ENCODE results near the gene NPIPB6.

The NPIPB6 gene

DNA sequence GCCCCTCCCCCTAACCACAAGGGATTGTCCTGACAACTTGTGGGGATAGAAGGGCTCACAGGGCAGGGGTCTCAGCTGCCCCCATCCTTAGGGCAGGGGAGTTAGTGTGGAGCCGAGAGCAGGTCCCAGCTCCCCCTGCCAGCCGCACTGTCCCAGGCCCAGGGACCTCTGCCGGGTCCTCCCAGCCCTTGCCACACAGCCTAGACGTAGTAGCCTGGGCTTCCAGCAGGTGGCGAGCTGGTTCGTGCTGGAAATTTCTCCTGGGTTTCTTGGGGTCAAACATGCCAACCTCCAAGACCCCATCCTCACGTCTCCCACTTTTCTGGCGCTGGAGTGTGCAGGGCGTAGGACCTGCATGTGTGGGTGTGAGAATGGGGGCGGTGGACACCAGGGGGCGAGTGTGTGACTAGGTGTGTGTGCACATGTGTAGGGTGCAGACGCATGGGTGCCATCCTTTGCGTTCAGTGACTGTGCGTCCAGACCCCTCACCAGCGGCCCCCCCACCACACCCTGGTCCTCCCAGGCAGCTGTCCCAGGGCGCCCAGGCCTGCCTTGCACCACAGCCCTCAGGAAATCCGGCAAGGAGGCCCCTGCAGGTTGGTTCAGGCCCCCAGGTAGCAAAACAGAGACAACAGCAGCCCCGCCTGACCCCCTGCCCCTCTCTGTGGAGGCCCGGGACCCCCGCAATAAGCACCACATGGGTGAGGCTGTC lies 41.5 kb downstream of the NPIPB6 start:
- DNase-seq: no peak

DNA sequence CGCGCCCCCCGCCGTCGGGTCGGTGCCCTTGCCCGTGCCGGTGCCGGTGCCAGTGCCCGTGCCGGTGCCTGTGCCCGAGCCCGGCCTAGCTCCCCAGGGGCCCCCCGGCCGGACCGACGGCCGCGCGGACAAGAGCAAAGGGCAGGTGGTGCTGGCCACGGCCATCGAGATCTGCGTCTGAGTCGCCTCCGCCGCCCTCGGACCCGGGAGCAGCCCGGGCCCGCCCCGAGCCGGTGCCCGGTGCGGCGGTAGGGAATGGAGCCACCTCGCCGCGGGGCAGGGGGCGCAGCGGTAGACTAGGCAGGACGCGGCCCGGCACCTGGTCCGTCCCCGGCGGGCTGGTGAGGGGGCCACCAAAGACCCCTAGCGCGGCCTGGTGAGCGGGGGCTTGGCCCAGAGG lies 42.6 kb downstream of the NPIPB6 start:
- DNase-seq: no peak

DNA sequence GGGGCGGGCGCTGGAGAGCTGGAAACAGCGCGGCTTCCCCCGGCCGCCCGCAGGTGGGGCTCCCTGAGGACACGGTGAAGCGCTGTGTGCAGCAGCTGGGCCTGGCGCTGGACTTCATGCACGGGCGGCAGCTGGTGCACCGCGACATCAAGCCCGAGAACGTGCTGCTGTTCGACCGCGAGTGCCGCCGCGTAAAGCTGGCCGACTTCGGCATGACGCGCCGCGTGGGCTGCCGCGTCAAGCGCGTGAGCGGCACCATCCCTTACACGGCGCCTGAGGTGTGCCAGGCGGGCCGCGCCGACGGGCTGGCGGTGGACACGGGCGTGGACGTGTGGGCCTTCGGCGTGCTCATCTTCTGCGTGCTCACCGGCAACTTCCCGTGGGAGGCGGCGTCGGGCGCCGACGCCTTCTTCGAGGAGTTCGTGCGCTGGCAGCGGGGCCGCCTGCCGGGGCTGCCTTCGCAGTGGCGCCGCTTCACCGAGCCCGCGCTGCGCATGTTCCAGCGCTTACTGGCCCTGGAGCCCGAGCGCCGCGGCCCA lies 43.2 kb downstream of the NPIPB6 start:
- DNase-seq: no peak

DNA sequence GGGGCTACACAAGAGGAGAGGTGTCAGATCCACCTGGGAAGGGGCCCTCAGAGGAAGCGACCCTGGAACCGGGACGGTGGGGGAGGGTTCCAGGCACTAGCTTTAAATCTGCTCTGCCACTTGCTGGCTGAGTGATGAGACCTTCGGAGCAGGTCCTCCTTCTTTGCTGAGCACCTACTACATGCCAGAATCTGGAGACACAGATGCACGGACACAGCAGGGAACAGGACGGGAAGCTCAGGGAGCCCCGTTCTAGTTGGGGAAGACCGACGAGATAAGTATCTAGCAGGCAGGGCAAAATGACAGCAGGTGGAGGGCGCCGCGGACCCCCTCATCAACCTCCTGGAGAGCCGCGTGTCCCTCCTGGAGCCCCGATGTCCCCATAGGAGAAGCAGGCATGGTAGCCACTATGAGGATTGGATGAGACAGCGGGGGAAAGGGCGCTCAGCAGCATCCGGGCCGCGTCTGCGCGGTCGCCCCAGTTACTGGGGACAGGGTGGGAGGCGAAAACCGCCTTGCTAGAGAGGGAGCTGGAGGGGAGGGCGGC lies 43.8 kb downstream of the NPIPB6 start:
- DNase-seq: no peak

- no peak for DNase-seq
Measured at GRCh38 chr16:28318042-28318744, 45.1 kb downstream of the NPIPB6 start.

GRCh38 chr16:28317040-28317880 lies 46.0 kb downstream of the NPIPB6 start:
- DNase-seq: peak in 1 of 2 experiments; percentile 33

DNA sequence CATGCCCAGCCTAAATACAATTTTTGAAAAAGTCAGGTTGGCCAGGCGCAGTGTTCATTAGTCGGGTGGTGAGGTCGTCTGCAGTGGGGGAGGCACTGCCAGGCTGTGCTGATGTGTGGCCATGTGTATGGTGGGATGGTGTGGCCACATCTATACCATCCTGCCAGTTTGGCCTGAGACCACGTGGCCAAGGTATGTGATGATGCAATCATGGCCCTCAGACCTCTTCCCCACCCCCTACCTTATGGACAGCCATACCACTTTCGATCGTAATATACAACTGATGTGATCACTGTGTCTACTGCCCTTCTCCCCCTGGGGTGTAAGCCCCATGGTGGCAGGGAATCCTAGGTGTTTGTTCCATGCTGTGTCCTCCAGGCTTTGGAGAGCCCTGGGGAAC lies 47.3 kb downstream of the NPIPB6 start:
- DNase-seq: no peak

GRCh38 chr16:28313587-28313986 lies 49.7 kb downstream of the NPIPB6 start:
- DNase-seq: no peak

DNA sequence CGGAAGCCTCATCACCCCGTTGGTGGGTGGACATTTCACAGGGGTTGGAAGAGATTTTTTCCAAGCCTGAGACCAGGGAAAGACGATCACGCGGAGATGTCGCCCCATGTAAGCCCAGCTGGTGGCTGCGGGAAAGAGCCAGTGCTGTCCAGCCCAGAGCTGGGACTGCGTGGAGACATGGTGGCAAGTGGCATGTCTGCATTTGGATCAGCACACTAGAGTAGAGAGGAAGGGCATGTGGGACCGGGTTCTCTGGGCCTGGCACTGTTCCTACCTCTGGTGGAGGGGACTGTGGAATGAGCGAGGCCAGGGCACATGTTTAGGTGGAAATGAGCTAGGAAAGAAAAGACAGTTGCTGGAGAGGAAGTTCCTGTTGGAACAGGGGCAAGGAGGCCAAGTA lies 51.0 kb downstream of the NPIPB6 start:
- DNase-seq: no peak

GRCh38 chr16:28311913-28312312 lies 51.4 kb downstream of the NPIPB6 start:
- DNase-seq: no peak

DNA sequence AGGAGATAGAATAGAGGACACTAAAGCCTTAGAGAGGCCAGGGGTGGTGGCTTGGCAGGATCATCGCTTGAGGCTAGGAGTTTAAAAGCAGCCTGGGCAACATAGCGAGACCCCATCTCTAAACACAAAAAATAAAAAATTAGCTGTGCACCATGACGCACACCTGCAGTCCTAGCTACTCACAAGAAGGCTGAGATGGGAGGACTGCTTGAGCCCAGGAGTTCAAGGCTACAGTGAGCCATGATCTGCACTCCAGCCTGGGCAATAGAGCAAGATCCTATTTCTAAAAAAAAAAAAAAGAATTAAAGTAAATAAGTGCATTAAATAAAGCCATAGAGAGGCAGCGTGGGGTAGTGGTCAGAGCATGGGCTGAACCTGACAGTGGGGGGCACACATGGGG lies 51.9 kb downstream of the NPIPB6 start:
- DNase-seq: no peak

DNA sequence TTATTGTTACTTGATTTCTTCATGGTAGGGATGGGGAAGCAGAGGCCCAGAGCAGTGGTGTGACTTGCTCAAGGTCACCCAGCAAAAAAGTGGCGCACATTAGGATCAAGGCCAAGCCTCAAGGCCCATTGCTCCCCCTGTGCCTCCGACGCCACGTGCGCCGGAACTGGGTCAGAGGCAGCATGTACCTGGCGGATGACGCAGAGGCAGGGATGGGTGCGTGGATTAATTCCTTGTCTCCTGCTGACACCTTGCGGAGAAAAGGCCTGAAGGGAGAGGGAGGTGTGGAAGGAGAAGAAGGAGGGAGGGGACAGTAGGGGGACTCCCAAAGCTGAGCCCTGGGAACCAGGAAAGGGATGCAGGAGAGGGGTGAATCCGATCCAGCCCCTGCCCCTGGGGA lies 52.5 kb downstream of the NPIPB6 start:
- no peak for DNase-seq

- no peak for DNase-seq
Measured at GRCh38 chr16:28309811-28310311, 53.4 kb downstream of the NPIPB6 start.

DNA sequence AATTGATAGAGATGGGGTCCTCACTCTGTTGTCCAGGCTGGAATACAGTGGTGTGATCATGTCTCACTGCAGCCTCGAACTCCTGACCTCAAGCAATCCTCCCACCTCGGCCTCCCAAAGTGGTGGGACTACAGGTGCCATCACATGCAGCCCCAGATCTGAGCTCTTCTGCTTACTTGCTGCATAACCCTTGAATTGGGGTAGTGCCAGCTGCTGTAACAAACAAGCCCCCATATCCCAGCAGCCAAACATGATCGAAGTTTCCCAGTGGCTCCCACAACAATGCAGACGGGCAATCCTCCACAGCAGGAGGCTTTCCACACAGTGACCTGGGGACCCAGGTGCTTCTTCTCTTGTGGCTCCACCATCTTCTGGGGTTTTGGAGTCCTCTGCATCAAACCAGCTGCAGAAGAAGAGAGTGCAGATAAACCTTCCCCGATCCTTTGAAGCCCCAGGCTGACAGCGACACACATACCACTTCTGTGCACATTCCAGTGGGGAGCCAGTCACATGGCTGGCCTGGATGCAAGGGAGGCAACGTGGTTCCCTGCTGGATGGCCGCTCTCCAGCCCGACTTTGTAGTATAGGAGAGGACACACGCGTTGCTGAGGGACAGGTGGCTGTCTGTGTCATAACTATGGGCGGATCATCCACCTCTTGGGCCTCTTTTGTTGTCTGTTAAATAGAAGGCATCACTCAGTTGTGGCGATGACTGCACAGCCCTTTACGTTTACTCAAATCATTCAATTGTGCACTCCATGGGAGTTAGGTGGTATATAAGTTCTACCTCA lies 54.3 kb downstream of the NPIPB6 start:
- no peak for DNase-seq

GRCh38 chr16:28307936-28308335 lies 55.4 kb downstream of the NPIPB6 start:
- no peak for DNase-seq

GRCh38 chr16:28304214-28304613 lies 59.1 kb downstream of the NPIPB6 start:
- no peak for DNase-seq

GRCh38 chr16:28303132-28303531 lies 60.2 kb downstream of the NPIPB6 start:
- no peak for DNase-seq

DNA sequence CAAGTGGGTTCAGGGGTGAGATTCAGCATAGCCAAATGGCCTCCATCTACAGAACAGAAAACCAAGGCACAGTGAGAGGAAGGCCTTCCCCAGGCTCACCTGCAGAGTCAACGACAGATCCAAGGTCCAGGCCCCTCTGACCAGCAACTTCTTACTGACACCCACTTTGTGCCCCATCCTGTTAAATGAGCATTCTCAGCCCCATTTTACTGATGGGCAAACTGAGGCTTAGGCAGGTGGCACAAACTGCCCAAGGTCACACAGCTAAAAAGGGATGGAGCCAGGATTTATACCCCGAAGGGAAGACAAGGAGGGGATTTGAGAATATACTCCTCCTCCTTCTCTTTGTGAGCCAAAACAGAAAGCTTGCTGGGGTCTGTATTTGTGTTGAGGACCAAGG lies 61.7 kb downstream of the NPIPB6 start:
- DNase-seq: no peak

- DNase-seq: no peak
Measured at GRCh38 chr16:28301154-28301553, 62.2 kb downstream of the NPIPB6 start.

GRCh38 chr16:28300327-28300726 lies 63.0 kb downstream of the NPIPB6 start:
- DNase-seq: no peak

- no peak for DNase-seq
Measured at GRCh38 chr16:28298511-28298878, 64.8 kb downstream of the NPIPB6 start.
